Sigmoid colon (tissue), 7 donors: ENCODE data around the gene RNMT. TPM values are rescaled to one million over a fixed set of nuclear protein-coding genes. Genes with fewer than 3 reads are reported as not detected.
"Not testable (repeated sequence)": the region's sequence is repeated elsewhere in the genome, so short reads cannot be mapped to it uniquely, and the experiment has no call there.

Experiments used
- DNase-seq: peaks from one replicate; pipeline ENCODE4 v3.0.0-alpha.2; 2019
- H3K27ac ChIP-seq, 4 donors: fragments of 200-600 bp; sonication (generic); one replicate each; pipeline ENCODE4 v1.5.1; 2016 to 2019; ENCODE audit warnings: mild to moderate bottlenecking in 1 of 4
- H3K27me3 ChIP-seq, 3 donors: fragments of 200-600 bp; sonication (generic); one replicate each; pipeline ENCODE4 v1.5.1; 2019; ENCODE audit warnings: mild to moderate bottlenecking in 1 of 3
- H3K36me3 ChIP-seq, 4 donors: fragments of 200-600 bp; sonication (generic); one replicate each; pipeline ENCODE4 v1.5.1; 2016 to 2019
- H3K4me1 ChIP-seq, 4 donors: fragments of 200-600 bp; sonication (generic); one replicate each; pipeline ENCODE4 v1.5.1; 2017 to 2019
- H3K4me3 ChIP-seq, 4 donors: fragments of 200-600 bp; sonication (generic); one replicate each; pipeline ENCODE4 v1.5.1; 2017 to 2019; ENCODE audit warnings: mild to moderate bottlenecking in 2 of 4, moderate library complexity in 1 of 4
- H3K9me3 ChIP-seq, 4 donors: fragments of 200-600 bp in 3 of 4; sonication (generic) in 3 of 4; one replicate each; pipeline versions ENCODE4 v1.5.1 to v1.6.1; 2013 to 2019
- EP300 ChIP-seq, 4 donors: sonication (generic); formaldehyde crosslinking; IDR thresholded peaks; one replicate each; pipeline ENCODE4 v1.6.1; 2017; ENCODE audit warnings: antibody characterized with exemption in 4 of 4
- POLR2A ChIP-seq, 2 donors: fragments of 450-650 bp; IDR thresholded peaks; one replicate each; pipeline ENCODE4 v1.6.1; 2016; ENCODE audit warnings: antibody characterized with exemption in 2 of 2, mild to moderate bottlenecking in 2 of 2, moderate library complexity in 2 of 2
- POLR2AphosphoS5 ChIP-seq, 4 donors: sonication (generic); formaldehyde crosslinking; IDR thresholded peaks; one replicate each; pipeline ENCODE4 v1.6.1; 2017; ENCODE audit warnings: antibody characterized with exemption in 4 of 4
- WGBS, 2 donors: extraction: QIAGEN DNeasy Blood & Tissue Kit; methylation state at CpG; one replicate each; pipeline ENCODE4 v1.1.7; 2013; 5-methylcytosine and 5-hydroxymethylcytosine counted together
- intact Hi-C: fragments of 100-400 bp; cut with DNase I; formaldehyde crosslinking; loops from one replicate; pipeline ENCODE4 v1.15.1; 2023
- polyA plus RNA-seq, 3 donors: library from polyadenylated mRNA; stranded (reverse); fragments of 200-250 nt; gene quantifications; one replicate each; pipeline ENCODE4 v1.2.3, GENCODE V29; 2013
- total RNA-seq, 4 donors: library from RNA; depleted of rRNA; stranded (reverse); fragments of >200 nt; gene quantifications; one replicate each; pipeline ENCODE4 v1.1.0, GENCODE V29; 2016
- TF ChIP-seq, protein P1 (sequence below), 4 experiments: fragments of 450-650 bp in 3 of 4; fragments of 200-600 bp in 1 of 4; IDR thresholded peaks; one replicate each; pipeline ENCODE4 v1.5.1; 2016 to 2019; ENCODE audit warnings: antibody characterized with exemption in 4 of 4, mild to moderate bottlenecking in 3 of 4, moderate library complexity in 2 of 4
- donor health status: healthy with polysubstance abuse.
- donor health status: Bipolar disorder and iron deficiency.
- donor health status: healthy.

Gene RNMT
- total and polyA plus RNA-seq, 7 donors = 7.2 to 22.3 (median 16.1) TPM

DNA sequence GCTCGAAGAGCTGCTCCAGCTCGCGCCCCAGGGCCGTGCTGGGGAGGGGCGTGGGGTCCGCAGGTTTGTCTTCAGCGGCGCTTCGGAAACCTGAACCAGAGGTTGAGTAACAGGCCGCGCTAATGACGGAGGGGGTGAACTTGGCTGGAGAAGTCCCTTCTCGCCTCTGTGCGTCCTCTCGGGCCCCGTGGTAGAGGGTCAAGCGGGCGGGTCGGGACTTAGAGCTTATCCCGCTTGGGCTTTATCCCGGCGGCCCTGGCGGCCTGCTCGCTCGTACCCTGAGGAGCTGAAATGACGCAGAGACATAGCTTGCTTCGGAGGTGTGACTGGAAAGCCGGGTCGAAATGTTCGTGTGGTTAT is 479 bp downstream of the RNMT start:
- peak; percentile 85 for DNase-seq
- H3K27ac ChIP-seq = peak overlapping the region; percentile 93 to 95 (median 95)
- peak overlapping the region; percentile 80 to 98 (median 94) for H3K4me3 ChIP-seq
- WGBS, 2 donors = 0% methylated on average over 30 of the region's 30 CpGs
- H3K36me3 ChIP-seq = no peaks in the 10 kb centered on the region
- TF ChIP-seq POLR2AphosphoS5 (IDR thresholded peaks at IDR 0.05) = no peak
- TF ChIP-seq, protein P1, sequence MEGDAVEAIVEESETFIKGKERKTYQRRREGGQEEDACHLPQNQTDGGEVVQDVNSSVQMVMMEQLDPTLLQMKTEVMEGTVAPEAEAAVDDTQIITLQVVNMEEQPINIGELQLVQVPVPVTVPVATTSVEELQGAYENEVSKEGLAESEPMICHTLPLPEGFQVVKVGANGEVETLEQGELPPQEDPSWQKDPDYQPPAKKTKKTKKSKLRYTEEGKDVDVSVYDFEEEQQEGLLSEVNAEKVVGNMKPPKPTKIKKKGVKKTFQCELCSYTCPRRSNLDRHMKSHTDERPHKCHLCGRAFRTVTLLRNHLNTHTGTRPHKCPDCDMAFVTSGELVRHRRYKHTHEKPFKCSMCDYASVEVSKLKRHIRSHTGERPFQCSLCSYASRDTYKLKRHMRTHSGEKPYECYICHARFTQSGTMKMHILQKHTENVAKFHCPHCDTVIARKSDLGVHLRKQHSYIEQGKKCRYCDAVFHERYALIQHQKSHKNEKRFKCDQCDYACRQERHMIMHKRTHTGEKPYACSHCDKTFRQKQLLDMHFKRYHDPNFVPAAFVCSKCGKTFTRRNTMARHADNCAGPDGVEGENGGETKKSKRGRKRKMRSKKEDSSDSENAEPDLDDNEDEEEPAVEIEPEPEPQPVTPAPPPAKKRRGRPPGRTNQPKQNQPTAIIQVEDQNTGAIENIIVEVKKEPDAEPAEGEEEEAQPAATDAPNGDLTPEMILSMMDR (IDR thresholded peaks at IDR 0.05) = no peak
- no peak for TF ChIP-seq EP300 (IDR thresholded peaks at IDR 0.05)
- no peak for TF ChIP-seq POLR2A (IDR thresholded peaks at IDR 0.05)
- intact Hi-C loops = loop anchor here (2.0 to 10.0 kb wide), 7 partner anchors 112 to 1025 kb away; partner anchors contain the start of genes CEP192, CEP76, PSMG2 and PTPN2
- H3K9me3 ChIP-seq = no peaks in the 10 kb centered on the region
- peaks cover 0 to 34% (median 29%) of the 10 kb centered on the region in 4 donors for H3K4me1 ChIP-seq
- no peaks in the 10 kb centered on the region for H3K27me3 ChIP-seq

DNA sequence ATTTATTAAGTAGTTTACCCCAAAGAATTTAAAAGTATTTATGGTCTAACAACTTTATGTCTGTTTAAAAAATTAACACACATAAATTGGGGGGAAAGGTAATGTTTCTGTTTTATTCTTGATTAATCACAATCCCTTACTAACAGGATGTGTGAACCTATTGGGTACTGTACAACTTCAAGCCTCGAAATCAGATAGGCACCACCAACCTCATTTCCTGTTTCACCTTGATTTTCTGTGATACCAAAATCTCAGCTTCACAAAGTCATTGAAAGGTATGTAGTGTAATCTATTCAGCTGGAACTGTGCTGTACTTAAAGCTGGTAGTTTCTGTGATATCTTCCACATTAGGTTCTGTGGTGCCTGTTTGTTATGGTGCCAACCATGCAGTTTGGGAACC is 4.0 kb downstream of the RNMT start:
- 67 to 79% methylated on average over 1 of the region's 1 CpG for WGBS, 2 donors
- intact Hi-C loops = no loop called here
- Histone ChIP-seq H3K36me3 (peaks cover 0 to 27% (median 5%) of the 10 kb centered on the region in 4 donors), H3K4me3 (no peak overlapping the region), H3K9me3 (no peaks in the 10 kb centered on the region), H3K27me3 (no peaks in the 10 kb centered on the region), H3K27ac (no peak overlapping the region), H3K4me1 (peaks cover 0 to 19% (median 12%) of the 10 kb centered on the region in 4 donors)
- no peak for DNase-seq
- no peak for TF ChIP-seq EP300 (IDR thresholded peaks at IDR 0.05)
- TF ChIP-seq POLR2A (IDR thresholded peaks at IDR 0.05) = no peak
- TF ChIP-seq POLR2AphosphoS5 (IDR thresholded peaks at IDR 0.05) = no peak
- TF ChIP-seq, protein P1 (IDR thresholded peaks at IDR 0.05) = no peak

DNA sequence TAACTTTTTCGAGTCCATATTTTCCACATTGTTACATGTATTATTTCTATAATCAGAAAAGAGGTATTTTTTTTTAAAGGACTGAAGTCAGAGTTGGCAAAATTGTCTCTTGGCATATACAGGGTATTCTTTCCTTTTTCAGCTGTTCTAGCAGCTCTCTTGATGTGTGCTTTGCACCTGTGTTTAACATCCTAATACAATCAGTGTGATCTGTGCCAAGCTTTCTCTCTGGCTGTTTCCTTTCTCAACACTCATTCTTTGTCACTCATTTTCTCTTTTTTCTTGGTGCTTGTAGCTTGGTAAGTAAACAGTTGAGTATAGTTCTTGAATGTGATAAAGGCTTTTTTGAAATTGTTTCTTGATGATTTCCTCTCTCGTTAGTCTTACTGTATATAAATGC is 9.2 kb downstream of the RNMT start:
- no peak for DNase-seq
- Histone ChIP-seq H3K4me1 (peaks cover 0 to 4% (median 0%) of the 10 kb centered on the region in 4 donors), H3K9me3 (no peaks in the 10 kb centered on the region), H3K4me3 (no peak overlapping the region), H3K36me3 (peaks cover 9 to 79% (median 22%) of the 10 kb centered on the region in 4 donors), H3K27me3 (no peaks in the 10 kb centered on the region), H3K27ac (no peak overlapping the region)
- TF ChIP-seq POLR2AphosphoS5 (IDR thresholded peaks at IDR 0.05) = no peak
- no peak for TF ChIP-seq POLR2A (IDR thresholded peaks at IDR 0.05)
- TF ChIP-seq, protein P1 (IDR thresholded peaks at IDR 0.05) = no peak
- no peak for TF ChIP-seq EP300 (IDR thresholded peaks at IDR 0.05)
- intact Hi-C loops = no loop called here
- WGBS, 2 donors = 94 to 96% methylated on average over 2 of the region's 2 CpGs

DNA sequence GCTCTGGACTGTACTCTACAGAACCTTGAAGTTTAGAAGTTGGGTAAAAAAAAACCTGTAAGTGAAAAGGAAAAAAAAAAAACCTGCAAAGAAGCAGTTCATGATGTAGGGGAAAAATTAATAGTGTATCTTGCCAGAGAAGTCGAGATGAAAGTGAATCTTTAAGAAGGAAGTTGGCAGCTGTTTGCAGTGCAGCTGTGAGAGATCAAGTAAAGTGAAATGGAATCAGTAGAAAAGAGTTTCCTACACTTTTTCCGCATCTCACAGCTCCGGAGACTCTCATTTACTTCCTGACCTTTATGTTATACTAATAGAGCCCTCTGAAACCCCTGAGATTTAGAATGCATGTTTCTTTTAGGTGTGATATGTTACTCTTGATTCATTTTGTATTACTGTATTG is 19.2 kb downstream of the RNMT start:
- no peak for DNase-seq
- Histone ChIP-seq H3K27ac (no peak overlapping the region), H3K36me3 (peaks cover 24 to 89% (median 35%) of the 10 kb centered on the region in 4 donors), H3K4me1 (no peaks in the 10 kb centered on the region), H3K4me3 (no peak overlapping the region), H3K27me3 (no peaks in the 10 kb centered on the region), H3K9me3 (no peaks in the 10 kb centered on the region)
- intact Hi-C loops = no loop called here
- TF ChIP-seq POLR2AphosphoS5 (IDR thresholded peaks at IDR 0.05) (no peak), POLR2A (IDR thresholded peaks at IDR 0.05) (no peak), EP300 (IDR thresholded peaks at IDR 0.05) (no peak)
- TF ChIP-seq, protein P1 (IDR thresholded peaks at IDR 0.05) = no peak
- 64 to 70% methylated on average over 3 of the region's 3 CpGs for WGBS, 2 donors

DNA sequence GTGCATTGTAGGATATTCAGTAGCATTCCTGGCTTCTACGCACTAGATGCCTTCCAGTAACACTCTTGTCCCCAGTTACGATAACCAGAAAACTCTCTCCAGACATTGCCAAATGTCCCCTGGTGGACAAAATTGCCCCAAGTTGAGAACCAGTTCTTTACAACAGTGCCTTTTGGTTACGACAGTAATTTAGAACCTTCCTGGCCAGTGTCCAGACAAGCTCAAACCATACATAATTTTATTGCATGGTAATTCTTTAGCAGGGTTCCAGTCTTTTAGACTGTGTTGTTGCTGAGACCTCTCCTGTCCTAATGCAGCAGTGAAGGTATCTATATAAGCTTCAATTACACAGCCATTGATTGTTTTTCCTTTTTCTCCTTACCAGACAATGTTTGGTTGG is 20.2 kb downstream of the RNMT start:
- no peak overlapping the region for H3K4me3 ChIP-seq
- no peak overlapping the region for H3K27ac ChIP-seq
- TF ChIP-seq, protein P1 (IDR thresholded peaks at IDR 0.05) = no peak
- TF ChIP-seq EP300 (IDR thresholded peaks at IDR 0.05) = no peak
- no peak for TF ChIP-seq POLR2A (IDR thresholded peaks at IDR 0.05)
- TF ChIP-seq POLR2AphosphoS5 (IDR thresholded peaks at IDR 0.05) = no peak
- H3K9me3 ChIP-seq = no peaks in the 10 kb centered on the region
- H3K27me3 ChIP-seq = no peaks in the 10 kb centered on the region
- whole genome bisulfite sequencing, 2 donors = 42 to 80% methylated on average over 3 of the region's 3 CpGs
- intact Hi-C loops = no loop called here
- DNase-seq = no peak
- H3K4me1 ChIP-seq = no peaks in the 10 kb centered on the region
- H3K36me3 ChIP-seq = peaks cover 19 to 79% (median 31%) of the 10 kb centered on the region in 4 donors

DNA sequence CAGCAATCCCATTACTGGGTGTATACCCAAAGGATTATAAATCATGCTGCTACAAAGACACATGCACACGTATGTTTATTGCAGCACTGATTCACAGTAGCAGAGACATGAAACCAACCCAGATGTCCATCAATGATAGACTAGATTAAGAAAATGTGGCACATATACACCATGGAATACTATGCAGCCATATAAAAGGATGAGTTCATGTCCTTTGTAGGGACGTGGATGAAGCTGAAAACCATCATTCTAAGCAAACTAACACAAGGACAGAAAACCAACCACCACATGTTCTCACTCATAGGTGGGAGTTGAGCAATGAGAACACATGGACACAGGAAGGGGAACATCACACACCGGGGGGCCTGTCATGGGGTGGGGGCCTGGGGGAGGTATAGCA is 25.1 kb downstream of the RNMT start:
- H3K4me1 ChIP-seq, DNase-seq, H3K9me3 ChIP-seq, H3K27ac ChIP-seq, H3K4me3 ChIP-seq, intact Hi-C loops, H3K27me3 ChIP-seq: not testable (repeated sequence)
- WGBS, 2 donors = 99% methylated on average over 3 of the region's 3 CpGs
- peaks cover 18 to 88% (median 42%) of the 10 kb centered on the region in 4 donors for H3K36me3 ChIP-seq
